LNCAP (cell line): ENCODE results near the gene VPS50.

Source experiments
- CTCF ChIP-seq: fragments of 450-650 bp; IDR thresholded peaks from 2 replicates; pipeline ENCODE4 v1.5.1; 2017; ENCODE audit warnings: mild to moderate bottlenecking

Gene VPS50

GRCh38 chr7:93228302-93228701 is 3.9 kb upstream of the VPS50 start:
- TF ChIP-seq CTCF = peak; percentile 76

- no peak for TF ChIP-seq CTCF
These were observed 907 bp upstream of the VPS50 start for GRCh38 chr7:93231259-93231658.

- no peak for TF ChIP-seq CTCF
These were observed 480 bp downstream of the VPS50 start for GRCh38 chr7:93232673-93233018.

- no peak for TF ChIP-seq CTCF
These were observed 3.4 kb downstream of the VPS50 start for GRCh38 chr7:93235541-93235940.

GRCh38 chr7:93238131-93238530 is 6.0 kb downstream of the VPS50 start:
- TF ChIP-seq CTCF = no peak

- TF ChIP-seq CTCF = no peak
These were observed 6.6 kb downstream of the VPS50 start for GRCh38 chr7:93238748-93239147.

GRCh38 chr7:93239824-93240223 is 7.7 kb downstream of the VPS50 start:
- no peak for TF ChIP-seq CTCF

GRCh38 chr7:93242106-93242505 is 9.9 kb downstream of the VPS50 start:
- no peak for TF ChIP-seq CTCF
